ENCODE measurements around the gene ADGRL3.
A peak's percentile ranks its signal among the peaks of the same experiment; 100 is the strongest.

The ADGRL3 gene

DNA sequence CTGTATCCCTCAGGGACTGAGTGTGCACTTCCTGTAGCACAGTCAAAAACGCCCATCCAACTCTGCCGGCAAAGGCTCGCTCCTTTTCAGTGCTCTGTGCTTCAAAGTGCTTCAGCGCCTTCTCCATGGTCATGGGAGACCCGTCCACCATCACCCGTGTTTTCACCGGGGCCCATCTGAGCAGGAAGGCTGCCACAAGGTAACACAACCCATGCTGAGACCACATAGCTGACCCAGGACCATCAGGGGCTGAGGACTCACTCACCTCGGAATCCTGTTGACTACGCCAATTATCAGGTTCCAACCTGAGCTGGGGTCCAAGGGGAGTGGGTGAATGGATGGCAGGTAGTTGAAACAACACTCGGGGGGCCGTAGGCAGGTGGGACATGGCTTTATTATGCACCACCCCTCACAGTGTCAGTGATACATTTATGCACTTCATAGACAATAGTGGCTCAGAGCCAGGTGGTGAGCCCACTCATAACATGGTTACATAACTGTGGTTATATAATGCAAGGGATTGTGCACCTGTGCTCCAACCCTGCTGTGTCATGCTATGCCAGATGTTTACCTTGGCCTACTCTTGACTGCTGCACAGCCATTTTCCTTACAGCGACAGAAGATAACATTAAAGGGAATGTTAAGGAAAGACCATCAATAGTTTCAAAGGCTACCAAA, 227.8 kb downstream of the ADGRL3 start:
- TF ChIP-seq, protein P1, sequence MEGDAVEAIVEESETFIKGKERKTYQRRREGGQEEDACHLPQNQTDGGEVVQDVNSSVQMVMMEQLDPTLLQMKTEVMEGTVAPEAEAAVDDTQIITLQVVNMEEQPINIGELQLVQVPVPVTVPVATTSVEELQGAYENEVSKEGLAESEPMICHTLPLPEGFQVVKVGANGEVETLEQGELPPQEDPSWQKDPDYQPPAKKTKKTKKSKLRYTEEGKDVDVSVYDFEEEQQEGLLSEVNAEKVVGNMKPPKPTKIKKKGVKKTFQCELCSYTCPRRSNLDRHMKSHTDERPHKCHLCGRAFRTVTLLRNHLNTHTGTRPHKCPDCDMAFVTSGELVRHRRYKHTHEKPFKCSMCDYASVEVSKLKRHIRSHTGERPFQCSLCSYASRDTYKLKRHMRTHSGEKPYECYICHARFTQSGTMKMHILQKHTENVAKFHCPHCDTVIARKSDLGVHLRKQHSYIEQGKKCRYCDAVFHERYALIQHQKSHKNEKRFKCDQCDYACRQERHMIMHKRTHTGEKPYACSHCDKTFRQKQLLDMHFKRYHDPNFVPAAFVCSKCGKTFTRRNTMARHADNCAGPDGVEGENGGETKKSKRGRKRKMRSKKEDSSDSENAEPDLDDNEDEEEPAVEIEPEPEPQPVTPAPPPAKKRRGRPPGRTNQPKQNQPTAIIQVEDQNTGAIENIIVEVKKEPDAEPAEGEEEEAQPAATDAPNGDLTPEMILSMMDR (IDR thresholded peaks at IDR 0.05; ENCODE audit: low read depth, low read length): no peak

DNA sequence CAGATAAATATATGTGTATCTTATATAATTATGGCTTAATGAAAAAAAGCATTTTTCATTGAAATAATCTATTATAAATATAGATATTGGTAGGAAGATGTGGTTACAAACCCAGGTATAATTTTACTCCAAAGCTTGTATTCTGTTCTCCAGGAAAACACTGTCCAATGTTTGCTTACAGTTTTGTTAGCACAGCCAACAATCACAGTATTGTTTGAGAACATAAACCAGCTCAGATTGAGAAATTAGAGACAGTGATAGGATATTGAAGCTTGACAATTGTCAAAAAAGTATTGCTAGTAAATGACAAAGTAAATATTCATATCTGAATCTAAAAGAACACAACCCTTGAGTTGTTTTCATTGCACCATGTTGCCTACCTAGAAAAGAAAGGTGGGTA, 228.8 kb downstream of the ADGRL3 start:
- TF ChIP-seq, protein P1 (IDR thresholded peaks at IDR 0.05; ENCODE audit: low read depth, low read length): no peak
- H3K4me3 ChIP-seq (ENCODE audit: low read depth, low read length): no peak overlapping the region

More for the DNA sequence above, 227.8 kb downstream of the ADGRL3 start:
- no peak overlapping the region for H3K4me3 ChIP-seq (ENCODE audit: low read depth, low read length)

DNA sequence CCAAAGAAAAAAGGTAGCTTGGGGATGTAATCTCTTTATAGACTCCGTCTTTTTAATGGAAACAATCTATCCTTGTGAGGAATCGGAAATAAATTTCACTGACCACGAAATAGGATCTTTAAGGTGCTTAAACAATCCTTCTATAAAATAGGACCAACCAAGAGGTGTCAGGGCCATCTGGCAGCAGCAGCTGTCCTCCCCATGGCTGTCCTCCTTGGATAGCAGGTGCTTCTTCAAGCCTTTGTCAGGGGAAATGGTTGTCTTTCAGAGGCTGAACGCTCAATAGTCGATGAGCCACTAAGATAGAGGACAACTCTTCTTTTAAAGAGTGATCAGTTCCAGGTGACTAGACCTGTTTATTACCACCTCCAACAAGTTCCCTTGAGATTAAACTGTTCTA, 231.0 kb downstream of the ADGRL3 start:
- TF ChIP-seq, protein P1 (IDR thresholded peaks at IDR 0.05; ENCODE audit: low read depth, low read length): no peak
- no peak overlapping the region for H3K4me3 ChIP-seq (ENCODE audit: low read depth, low read length)

DNA sequence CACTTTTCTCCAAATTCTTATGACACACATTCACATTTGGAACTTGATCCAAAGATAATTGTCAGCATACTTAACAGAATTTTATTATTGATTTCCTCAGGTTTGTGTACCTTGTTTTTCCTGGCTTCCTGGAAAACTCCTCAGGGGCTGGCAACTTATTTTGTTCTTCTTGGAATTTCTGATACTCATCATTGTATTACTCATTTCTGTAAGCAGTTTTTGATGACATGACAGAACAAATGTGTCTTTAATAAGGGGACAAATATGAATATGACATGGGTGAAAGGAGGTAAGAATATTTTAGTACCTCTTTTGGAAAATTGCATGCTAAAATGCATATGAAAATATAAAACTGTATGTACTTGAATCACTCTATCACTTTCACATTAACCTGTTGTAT, 237.8 kb downstream of the ADGRL3 start:
- TF ChIP-seq, protein P1 (IDR thresholded peaks at IDR 0.05; ENCODE audit: low read depth, low read length): no peak
- H3K4me3 ChIP-seq (ENCODE audit: low read depth, low read length): no peak overlapping the region

DNA sequence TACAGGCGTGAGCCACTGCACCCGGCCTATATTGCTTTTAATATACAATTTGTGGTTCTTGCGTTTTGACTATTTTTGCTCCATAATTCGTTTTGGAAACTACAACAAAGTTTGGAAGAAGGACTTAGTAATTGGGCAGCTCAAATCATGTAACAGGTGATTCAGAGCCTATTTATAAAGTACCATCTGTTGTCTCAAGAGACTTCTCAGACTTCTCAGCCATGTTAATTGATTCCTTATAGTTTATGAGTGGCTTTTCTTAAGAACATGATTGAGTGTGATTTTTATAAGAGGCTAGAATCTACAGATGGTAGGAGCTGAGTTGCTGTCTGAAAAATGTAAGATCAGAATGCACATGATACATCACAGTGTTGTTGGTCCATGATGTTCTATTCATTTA, 240.2 kb downstream of the ADGRL3 start:
- TF ChIP-seq, protein P1 (IDR thresholded peaks at IDR 0.05; ENCODE audit: low read depth, low read length): no peak

DNA sequence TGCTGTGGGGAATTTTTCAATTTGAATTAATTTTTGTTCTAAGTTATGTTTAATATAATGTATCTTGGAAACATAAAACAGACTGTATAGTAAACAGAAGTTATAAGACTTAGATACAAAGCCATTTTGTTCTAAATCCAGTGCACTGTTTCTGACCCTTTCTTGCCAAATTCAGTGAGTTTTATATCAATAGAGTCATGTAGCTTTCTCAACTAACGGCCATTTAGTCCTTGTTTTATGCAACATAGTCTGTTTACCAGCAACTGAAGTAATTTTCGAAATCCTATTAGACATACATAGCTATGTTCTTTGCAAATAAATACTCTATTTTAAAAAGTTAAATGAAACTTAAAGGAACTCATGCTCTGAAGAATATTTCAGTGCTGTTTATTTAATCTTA, 242.8 kb downstream of the ADGRL3 start:
- TF ChIP-seq, protein P1 (IDR thresholded peaks at IDR 0.05; ENCODE audit: low read depth, low read length): no peak
- H3K4me3 ChIP-seq (ENCODE audit: low read depth, low read length): no peak overlapping the region

More for the DNA sequence above, 240.2 kb downstream of the ADGRL3 start:
- no peak overlapping the region for H3K4me3 ChIP-seq (ENCODE audit: low read depth, low read length)

DNA sequence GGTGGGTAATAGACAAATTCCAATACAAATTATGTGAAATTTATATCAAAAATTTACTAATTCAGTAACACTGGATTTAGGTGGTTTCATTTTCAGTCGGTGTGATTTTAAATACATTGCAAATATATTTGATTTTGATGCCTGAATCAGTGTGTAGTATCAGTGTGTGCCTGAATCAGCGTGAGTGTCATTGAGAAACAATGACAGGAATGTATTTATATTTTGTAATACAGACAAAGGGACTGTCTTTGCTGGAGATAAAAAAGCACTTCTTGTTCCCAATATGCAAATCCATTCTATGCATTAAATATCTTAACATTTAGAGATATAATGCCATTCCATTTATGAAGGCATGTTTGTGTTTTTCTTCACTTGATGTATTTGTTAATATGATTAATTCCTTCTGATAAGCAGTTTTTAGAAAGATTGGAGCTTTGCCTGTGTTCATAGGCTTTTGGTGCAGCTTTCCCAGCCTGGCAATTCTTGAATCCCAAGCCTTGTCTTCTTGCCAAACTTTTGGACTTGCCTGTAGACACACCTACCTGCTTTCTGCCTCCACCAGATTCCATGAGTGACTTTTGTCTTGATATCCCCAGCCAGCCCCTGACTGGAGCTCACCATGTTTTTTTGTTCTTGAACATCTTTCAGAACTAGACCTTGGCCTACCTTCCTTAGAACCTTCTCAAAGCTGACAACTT, 243.8 kb downstream of the ADGRL3 start:
- TF ChIP-seq, protein P1 (IDR thresholded peaks at IDR 0.05; ENCODE audit: low read depth, low read length): no peak
- peak overlapping the region; percentile 26; the same call in 1 of the 2 replicates for H3K4me3 ChIP-seq (ENCODE audit: low read depth, low read length)

Data from WI38 (cell line).